Measurements from ENCODE around the gene KAZN. TPM values are rescaled to one million over a fixed set of nuclear protein-coding genes. Genes with fewer than 3 reads are reported as not detected.

KAZN gene
- total and polyA plus RNA-seq, 8 donors = 1.2 to 50.7 (median 6.8) TPM

- no peak for DNase-seq
- TF ChIP-seq POLR2A (IDR thresholded peaks at IDR 0.05) = no peak
- no peak for TF ChIP-seq CTCF (IDR thresholded peaks at IDR 0.05)
- no peak for TF ChIP-seq EP300 (IDR thresholded peaks at IDR 0.05)
- TF ChIP-seq POLR2AphosphoS5 (IDR thresholded peaks at IDR 0.05) = no peak
- Histone ChIP-seq H3K36me3 (no peaks in the 10 kb centered on the region), H3K27me3 (no peaks in the 10 kb centered on the region), H3K9me3 (no peaks in the 10 kb centered on the region), H3K4me3 (no peak overlapping the region), H3K4me1 (peaks cover 0 to 12% (median 6%) of the 10 kb centered on the region in 4 donors), H3K27ac (no peak overlapping the region)
- WGBS, 5 donors = 55 to 78% (median 66%) methylated on average over 4 of the region's 4 CpGs
- intact Hi-C loops (cut with DNase I; ENCODE audit: low total_unique reads) = no loop called here
These were observed 275.2 kb downstream of the KAZN start for GRCh38 chr1:14873677-14874076.

GRCh38 chr1:14875524-14876509, 277.3 kb downstream of the KAZN start:
- no peak overlapping the region for H3K27ac ChIP-seq
- no peaks in the 10 kb centered on the region for H3K36me3 ChIP-seq
- no peak for TF ChIP-seq EP300 (IDR thresholded peaks at IDR 0.05)
- peak in 1 of 3 donors; percentile 35 for TF ChIP-seq POLR2AphosphoS5 (IDR thresholded peaks at IDR 0.05)
- TF ChIP-seq CTCF (IDR thresholded peaks at IDR 0.05) = no peak
- intact Hi-C loops (cut with DNase I; ENCODE audit: low total_unique reads) = no loop called here
- WGBS, 5 donors = 23 to 36% (median 34%) methylated on average over 11 of the region's 11 CpGs
- no peaks in the 10 kb centered on the region for H3K27me3 ChIP-seq
- DNase-seq = peak in 1 of 2 donors; percentile 36
- H3K4me1 ChIP-seq = peaks cover 0 to 22% (median 13%) of the 10 kb centered on the region in 4 donors
- H3K4me3 ChIP-seq = no peak overlapping the region
- H3K9me3 ChIP-seq = no peaks in the 10 kb centered on the region

- TF ChIP-seq POLR2A (IDR thresholded peaks at IDR 0.05) (no peak), POLR2AphosphoS5 (IDR thresholded peaks at IDR 0.05) (no peak), EP300 (IDR thresholded peaks at IDR 0.05) (no peak), CTCF (IDR thresholded peaks at IDR 0.05) (no peak)
- no peak for DNase-seq
- WGBS, 5 donors = 96 to 100% (median 100%) methylated on average over 1 of the region's 1 CpG
- Histone ChIP-seq H3K4me1 (peaks cover 8 to 31% (median 21%) of the 10 kb centered on the region in 4 donors), H3K27ac (no peak overlapping the region), H3K36me3 (no peaks in the 10 kb centered on the region), H3K27me3 (no peaks in the 10 kb centered on the region), H3K4me3 (no peak overlapping the region), H3K9me3 (no peaks in the 10 kb centered on the region)
- intact Hi-C loops (cut with DNase I; ENCODE audit: low total_unique reads) = no loop called here
These were observed 278.3 kb downstream of the KAZN start for GRCh38 chr1:14876747-14877146.

- H3K27ac ChIP-seq = no peak overlapping the region
- intact Hi-C loops (cut with DNase I; ENCODE audit: low total_unique reads) = no loop called here
- WGBS, 5 donors = 93 to 98% (median 97%) methylated on average over 3 of the region's 3 CpGs
- no peaks in the 10 kb centered on the region for H3K27me3 ChIP-seq
- no peaks in the 10 kb centered on the region for H3K36me3 ChIP-seq
- H3K4me1 ChIP-seq = peaks cover 11 to 32% (median 24%) of the 10 kb centered on the region in 4 donors
- no peak overlapping the region for H3K4me3 ChIP-seq
- TF ChIP-seq CTCF (IDR thresholded peaks at IDR 0.05) (no peak), POLR2A (IDR thresholded peaks at IDR 0.05) (no peak), POLR2AphosphoS5 (IDR thresholded peaks at IDR 0.05) (no peak), EP300 (IDR thresholded peaks at IDR 0.05) (no peak)
- H3K9me3 ChIP-seq = no peaks in the 10 kb centered on the region
- no peak for DNase-seq
These were observed 278.7 kb downstream of the KAZN start for GRCh38 chr1:14877224-14877623.
